Neural progenitor cell (in vitro differentiated cells): ENCODE results near the gene IL1R2.

Experiments used
- CTCF ChIP-seq: fragments of 200-600 bp; sonication (generic); IDR thresholded peaks from 2 replicates; pipeline ENCODE4 v1.5.1; 2017; ENCODE audit warnings: antibody characterized with exemption, mild to moderate bottlenecking
- EZH2 ChIP-seq: fragments of 200-600 bp; sonication (generic); IDR thresholded peaks from 2 replicates; pipeline ENCODE4 v1.6.1; 2017; ENCODE audit warnings: antibody characterized with exemption, mild to moderate bottlenecking, moderate library complexity
- EZH2phosphoT487 ChIP-seq: fragments of 200-600 bp; sonication (generic); IDR thresholded peaks from 2 replicates; pipeline ENCODE4 v1.6.1; 2017; ENCODE audit warnings: antibody characterized with exemption

- TF ChIP-seq CTCF (no peak), EZH2phosphoT487 (no peak), EZH2 (no peak)
These were observed 34.0 kb downstream of the IL1R2 start for GRCh38 chr2:102025583-102026267.
